ENCODE data around the gene ACE2.
"Not testable (repeated sequence)": the region's sequence is repeated elsewhere in the genome, so short reads cannot be mapped to it uniquely, and the experiment has no call there.

The ACE2 gene

DNA sequence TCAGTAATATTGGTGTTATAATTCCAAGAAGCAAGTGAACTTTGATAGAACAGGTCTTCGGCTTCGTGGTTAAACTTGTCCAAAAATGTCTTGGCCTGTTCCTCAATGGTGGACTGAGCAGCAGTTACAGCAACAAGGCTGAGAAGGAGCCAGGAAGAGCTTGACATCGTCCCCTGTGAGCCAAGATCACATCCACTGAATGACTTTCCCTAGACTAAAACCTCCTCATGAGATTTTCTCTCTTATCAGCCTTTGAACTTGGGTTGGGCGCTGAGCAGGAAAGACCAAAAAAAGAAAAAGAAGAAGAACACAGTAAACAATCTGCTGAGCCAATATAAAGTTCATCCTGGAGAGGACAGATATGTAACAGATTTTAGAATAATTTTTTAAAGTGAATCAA, at the start of gene ACE2:
Gene ACE2, minus strand, starts transcription at position 216 of the 400 bp plus-strand sequence. Its CDS starts 49 bp downstream, at position 167.
- no peak for FAIRE-seq

DNA sequence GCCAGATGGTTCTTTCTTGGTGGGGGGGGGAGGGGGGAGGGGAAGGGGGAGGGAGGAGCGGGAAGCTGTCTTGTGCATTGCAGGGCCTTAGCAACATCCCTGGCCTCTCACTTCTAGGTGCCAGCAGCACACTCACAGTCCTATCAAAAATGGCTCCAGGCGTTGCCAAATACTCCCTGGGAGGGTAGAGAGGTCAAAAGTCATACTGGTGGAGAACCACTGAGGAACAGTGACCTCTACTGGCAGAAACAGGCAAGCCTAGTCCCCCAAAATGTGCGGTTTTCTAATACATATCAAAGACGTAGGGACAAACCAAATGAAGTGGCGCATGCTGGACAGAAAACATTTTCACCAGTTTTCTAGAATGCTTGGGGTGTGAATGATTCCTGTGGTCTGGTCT, 46.8 kb upstream of the ACE2 start:
- FAIRE-seq = not testable (repeated sequence)

DNA sequence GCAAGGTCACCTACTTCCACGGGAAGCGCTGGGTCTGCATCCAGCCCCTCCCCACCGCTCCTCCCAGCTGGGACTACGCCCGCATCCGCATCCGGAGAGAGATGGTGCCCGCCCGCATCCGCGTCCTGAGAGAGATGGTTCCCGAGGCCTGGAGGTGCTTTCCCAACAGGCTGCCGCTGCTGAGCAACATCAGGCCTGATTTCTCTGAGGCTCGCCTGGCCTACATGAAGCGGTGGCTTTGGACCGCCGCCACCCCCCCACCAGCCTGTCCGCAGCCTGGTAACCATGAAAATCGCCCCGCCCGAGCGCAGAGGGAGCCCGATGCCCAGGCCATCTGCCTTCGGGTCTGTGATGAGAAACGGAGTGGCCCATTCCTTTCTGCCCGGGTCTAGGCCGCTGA, 45.8 kb upstream of the ACE2 start:
- no peak for FAIRE-seq

DNA sequence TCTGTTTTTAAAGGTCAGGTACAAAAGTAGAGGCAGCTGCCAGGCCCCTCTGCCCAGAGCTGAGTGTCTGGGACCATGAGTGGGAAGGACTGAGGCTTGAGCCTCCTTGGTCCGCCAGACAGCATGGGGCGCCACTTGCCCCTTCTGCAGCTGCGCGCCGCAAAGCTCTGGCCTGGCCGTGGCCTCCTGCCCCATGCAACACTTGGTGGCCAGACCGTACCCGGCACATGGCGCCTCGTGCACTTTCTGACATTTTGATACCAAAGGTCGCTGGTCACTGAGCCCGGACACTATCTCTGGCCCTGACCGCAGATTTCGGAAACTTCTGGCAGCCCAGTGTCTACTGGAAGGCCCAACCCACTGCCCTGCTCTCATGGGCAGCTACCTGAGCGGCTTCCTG, 45.3 kb upstream of the ACE2 start:
- no peak for FAIRE-seq

DNA sequence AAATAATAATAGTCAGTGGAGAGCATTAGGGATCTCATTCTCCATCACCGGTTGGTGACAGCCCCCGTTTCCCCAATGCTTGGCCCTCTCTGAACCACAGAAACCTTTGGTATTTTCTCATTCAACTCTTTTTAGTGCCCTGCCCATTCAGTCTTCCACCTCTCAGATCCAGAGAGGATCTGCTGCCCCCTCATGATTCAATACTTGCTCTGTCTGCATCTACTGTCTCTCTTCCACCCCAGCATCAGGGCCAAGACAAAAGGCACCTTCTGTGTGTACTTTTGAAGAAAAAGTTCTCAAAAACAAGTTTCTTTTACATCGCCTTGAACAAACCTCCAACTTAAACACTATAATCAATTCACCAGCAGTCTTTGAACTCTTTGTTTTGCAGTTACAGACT, 44.5 kb upstream of the ACE2 start:
- FAIRE-seq = no peak

DNA sequence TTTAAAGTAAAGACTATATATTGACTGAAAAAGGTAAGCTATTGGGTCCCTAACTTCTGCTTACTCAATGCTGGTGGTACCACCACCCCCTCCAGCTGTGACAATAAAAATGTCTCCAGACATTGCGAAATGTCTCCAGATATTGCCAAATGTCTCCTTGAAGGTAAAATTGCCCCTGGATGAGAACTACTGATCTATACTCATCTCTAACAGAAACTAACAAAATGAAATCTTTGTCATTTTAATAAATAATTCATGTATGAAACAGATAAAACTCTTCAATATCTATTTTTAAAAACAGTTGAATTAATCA, 43.8 kb upstream of the ACE2 start:
- FAIRE-seq = no peak

DNA sequence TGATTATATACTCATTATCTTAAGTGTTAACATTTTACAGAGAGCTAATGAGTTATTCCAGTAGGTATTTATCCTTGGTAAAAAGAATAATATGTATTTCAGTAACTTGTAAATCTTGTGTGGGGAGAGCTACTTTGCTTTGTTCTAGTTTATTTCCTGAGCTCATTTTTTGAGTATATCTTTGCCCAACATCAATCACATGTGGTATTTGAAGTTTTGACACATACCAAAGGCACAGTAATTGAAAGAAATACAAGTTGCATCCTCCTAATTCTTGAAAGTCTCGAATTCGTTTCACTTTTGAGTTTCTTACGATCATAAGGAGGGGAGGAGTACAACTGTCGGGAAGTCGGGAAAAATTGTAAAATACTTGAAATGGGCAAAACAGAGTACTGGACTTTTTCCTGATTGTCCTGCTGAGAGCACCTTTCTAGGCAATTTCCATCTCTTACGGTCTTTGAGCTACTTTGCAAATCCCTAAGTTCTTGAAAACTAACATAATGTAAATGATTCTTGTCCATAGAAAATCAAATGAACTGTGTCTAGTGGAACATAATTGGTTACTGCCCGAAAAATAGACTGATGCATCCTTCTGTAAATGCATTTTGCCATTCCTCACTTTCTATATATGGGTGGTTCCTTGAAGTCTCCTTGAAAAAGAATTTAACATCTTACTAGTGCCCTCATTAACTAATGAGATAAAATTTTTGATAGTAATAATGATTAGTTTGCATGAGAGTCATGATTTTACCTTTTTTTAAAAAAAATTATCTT, 43.2 kb upstream of the ACE2 start:
- FAIRE-seq = no peak

DNA sequence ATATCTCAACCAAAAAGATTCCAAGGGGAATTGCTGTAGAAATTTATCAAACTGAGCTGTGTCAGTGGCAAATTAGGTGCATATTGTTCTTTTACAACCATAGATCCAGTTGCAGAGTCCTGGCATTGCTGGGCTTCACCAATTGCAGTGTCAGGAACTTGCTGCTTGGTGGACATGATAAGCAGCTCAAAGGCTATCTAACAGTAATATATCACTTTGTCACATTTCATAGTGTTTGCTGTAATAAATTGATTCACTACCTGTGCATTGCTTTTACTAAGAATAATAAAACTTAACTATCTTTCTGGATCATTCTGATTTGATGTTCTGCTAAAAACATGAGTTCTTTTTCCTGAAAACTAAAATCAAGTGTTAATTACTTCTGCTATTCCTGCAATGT, 30.9 kb upstream of the ACE2 start:
- FAIRE-seq = no peak

DNA sequence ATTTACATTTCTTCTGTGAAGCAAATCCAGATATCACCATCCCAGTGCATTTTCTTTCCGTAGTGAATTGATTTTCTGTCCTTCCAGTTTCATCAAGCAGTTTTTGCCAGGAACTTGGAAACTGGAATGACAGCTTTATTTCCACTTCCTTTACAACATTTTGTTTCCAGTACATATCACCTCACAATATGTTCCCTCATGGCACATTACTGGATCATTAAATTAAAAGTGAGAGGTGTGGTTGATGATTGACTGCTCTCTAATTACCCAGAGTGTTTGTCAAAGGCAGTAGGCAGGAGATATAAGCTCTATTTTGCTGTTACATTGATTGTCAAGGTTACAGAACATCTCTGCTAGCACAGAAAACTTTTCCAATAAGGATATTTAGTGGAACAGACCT, 22.3 kb upstream of the ACE2 start:
- FAIRE-seq = no peak

DNA sequence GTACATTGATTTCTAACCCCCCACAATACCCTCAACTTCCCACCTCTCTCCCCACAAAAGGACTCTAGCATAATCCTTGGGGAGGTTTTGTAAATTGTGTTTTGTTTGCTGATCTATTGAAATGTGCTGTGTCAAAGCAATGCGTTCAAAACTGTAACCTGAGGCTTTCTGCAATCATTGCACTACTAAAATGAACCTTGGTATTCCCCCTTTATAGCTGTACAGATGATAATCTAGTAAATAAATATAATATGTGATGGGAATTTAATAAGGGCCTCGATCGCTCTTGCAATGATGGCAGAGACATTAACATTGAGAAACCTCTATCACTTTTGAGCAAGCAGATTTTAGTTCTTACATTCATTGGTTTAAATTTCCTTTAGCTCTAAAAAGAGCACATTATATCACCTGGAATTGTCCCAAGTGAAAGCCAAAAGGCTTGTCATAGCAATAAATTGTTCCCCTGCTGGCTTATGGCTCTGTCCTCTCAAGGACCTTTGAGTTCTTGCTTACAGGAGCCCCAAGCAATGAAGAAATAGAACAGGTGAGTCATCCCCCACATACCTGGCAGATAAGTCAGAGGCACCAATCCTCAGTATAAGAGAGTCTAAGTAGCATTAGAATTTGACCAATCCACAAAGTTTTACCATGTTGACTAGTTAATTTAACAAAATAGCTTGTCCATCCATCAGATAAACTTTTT, 18.4 kb upstream of the ACE2 start:
- no peak for FAIRE-seq

DNA sequence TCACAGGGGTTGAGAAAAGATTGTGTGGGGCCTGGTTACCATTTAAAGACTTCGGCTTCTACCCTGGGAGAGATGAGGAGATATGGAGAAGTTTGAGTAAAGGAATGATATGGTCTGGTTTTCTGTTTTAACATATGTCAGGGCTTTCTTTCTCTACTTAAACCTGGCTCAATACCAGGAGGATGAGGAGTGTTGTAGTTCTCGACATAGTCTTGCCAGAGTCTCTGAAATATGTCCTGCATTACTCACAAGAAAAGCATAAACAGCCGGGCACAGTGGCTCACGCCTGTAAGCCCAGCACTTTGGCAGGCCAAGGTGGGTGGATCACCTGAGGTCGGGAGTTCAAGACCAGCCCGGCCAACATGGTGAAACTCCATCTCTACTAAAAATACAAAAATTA, 16.4 kb upstream of the ACE2 start:
- FAIRE-seq = no peak

DNA sequence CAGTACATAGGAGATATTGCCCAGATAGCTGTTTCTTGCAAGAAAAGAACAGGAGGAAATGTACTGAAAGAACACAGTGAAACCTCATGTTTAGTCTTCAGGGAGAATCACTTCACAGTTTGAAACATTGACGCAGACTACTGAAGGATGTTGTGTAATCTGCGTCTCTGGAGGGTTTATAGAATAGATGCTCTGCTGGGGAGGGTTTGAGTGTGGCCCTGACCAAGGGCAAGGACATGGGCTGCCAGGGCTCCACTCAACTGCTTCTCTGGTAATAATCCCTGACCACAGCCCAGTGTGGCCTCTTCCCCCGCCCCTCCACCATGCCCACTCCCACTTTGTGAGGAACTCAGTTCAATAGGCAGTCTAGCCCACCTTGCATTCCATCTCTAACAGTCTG, 15.8 kb upstream of the ACE2 start:
- FAIRE-seq = no peak

DNA sequence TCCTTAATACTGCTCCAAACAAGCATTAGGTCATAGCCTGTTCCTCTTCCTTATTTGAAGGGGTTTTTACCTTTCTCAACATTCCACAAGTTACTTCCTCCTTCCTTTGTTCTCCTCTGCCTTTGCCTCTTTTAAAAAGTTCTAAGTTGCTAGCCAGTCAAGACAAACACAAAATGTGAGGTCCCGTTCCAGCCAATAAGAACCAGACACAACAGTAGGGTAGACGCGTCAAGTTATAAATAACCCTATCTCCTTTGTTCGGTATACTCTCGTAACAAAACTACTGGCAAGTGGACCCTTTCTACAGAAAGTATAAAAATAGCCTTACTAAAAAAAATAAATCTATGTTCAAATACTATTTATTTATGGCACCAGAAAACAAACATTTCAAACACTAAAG, 6.3 kb upstream of the ACE2 start:
- no peak for FAIRE-seq

DNA sequence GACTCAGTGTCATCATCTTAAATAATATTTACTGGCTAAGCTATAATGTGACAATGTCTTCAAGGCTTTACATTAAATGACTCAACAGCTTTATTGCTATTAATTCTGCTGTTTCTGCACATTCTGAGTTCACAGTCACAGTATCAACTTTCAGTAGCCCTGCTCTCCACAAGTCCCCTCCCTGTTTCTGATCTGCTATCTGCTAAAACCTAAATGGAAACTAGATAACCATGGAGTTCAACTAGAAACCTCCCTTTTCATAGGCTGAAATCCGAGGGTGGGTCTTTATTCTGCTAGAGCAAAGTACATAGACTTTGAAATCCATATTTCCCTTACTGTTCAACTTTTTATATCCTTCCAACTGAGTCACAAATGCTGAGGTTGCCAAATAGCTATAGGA, 5.4 kb upstream of the ACE2 start:
- FAIRE-seq = no peak

DNA sequence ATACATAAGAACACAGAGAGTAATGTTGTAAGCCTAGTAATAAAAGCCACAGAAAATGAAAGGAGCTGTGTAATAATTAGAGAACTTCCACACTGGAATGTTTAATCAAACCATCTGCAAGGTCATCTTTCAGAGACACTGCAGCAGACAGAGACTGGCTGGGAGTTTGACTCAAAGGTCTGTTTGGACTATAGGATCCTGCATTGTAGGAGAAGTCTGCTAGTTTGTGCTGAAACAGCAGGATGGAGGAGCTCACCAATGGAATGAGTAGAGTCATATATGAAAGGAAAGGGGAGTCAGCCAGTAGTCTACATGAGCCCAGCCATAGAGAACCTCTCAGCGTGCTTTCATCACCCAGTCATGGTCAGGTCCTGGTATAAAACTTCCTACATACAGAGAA, 4.5 kb upstream of the ACE2 start:
- no peak for FAIRE-seq

DNA sequence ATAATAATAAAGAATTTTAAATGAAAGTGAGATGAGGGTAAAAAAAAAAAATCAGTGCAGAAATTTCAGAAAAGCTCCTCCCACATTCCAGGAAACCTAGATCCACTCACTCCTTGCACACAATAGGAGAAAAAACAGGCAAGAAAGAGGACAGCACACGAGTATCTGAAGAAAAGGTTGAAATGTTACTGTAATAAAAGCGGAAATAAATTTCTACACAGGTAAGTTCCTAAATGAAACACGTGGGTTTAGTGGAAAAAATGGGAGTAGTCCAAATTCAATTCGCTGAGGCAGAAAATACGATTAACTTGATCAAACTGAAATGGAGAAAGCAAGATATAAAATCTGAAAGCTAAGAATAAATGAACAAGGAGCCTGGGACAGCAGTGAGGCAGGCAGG, 2.0 kb upstream of the ACE2 start:
- FAIRE-seq = no peak

DNA sequence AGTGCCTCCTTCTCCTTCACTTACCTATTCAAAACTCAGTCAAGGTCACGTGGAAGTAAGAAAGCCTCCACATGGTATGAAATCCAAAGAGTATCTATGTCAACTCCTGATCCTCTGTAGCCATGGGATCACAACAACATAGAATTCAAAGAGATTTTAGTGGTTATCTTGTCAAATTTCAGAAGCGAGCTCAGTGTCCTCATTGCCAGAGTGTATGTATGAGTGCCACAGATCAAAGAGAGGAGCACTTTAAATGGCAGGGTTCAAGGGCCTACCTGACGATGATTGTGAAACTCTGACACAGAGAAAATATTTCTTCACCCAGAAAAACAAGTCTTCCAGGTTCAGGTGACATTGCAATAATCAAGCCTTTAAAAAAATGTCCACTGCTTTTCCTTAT, 1.2 kb upstream of the ACE2 start:
- no peak for FAIRE-seq

DNA sequence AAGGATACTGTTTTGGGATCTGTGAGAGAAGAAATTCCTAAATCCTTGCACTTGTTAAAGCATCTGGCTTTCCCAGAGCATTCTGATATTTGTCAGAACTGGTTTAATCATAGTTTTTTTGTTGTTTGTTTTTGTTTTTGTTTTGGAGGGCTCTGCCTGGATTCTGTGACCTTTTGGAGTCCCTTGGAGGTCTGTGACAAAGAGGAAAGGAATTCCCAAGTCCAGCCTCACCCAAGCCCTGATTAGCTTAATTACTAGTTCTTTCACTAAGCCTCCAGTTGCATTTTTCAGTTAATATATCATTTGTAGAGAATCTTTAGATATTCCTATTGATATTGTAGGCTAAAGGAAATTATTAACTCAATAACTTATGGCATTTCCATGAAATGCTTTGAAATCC, 711 bp downstream of the ACE2 start:
- no peak for FAIRE-seq

DNA sequence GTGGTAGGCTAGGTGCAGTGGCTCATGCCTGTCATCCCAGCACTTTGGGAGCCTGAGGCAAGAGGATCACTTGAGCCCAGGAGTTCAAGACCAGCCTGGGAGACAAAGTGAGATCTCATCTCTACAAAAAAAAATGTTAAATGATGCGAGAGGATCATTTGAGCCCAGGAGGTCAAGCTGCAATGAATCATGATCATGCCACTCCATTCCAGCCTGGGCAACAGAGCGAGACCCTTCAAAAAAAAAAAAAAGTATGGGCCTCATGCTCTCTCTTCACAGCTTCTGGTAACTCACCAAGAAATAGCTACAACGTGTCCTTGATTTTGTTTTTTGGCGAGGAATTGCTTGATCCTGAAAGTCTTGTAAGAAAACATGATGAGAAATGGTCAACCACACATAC, 1.3 kb downstream of the ACE2 start:
- no peak for FAIRE-seq

DNA sequence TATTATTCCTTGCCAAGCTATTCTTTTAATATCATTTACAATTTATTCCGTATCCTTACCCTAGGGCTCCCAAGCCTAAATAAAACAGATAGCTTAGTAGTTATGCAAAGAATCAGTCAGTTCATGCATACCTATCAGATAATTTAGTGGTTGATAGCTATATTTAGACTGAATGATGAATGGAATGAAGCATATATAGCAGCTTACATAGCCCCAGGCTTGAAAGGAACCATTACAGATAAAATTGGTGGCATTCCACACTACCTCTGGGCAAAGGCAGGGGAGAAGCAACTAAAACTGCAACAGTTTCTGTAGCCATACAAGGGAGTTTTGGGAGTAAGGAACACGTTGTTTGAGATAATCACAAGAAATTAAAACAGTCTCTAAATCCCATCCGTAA, 2.7 kb downstream of the ACE2 start:
- FAIRE-seq = no peak

DNA sequence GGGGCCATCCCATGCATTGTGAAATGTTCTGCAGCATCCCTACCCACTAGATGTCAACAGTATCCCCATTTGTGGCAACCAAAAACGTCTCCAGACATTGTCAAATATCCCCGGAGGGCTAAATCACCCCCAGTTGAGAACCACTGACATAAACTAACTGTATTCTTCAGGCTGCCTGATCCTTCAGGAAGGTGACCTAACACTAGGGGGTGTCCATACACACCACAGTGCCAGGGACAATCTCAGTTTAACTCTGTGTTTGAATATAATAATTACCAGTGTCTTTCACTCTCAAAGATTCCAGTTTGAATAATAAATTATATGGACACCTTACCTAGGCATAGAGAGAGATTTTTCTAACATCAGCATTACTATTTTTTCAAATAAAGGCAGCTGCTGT, 6.4 kb downstream of the ACE2 start:
- FAIRE-seq = no peak

DNA sequence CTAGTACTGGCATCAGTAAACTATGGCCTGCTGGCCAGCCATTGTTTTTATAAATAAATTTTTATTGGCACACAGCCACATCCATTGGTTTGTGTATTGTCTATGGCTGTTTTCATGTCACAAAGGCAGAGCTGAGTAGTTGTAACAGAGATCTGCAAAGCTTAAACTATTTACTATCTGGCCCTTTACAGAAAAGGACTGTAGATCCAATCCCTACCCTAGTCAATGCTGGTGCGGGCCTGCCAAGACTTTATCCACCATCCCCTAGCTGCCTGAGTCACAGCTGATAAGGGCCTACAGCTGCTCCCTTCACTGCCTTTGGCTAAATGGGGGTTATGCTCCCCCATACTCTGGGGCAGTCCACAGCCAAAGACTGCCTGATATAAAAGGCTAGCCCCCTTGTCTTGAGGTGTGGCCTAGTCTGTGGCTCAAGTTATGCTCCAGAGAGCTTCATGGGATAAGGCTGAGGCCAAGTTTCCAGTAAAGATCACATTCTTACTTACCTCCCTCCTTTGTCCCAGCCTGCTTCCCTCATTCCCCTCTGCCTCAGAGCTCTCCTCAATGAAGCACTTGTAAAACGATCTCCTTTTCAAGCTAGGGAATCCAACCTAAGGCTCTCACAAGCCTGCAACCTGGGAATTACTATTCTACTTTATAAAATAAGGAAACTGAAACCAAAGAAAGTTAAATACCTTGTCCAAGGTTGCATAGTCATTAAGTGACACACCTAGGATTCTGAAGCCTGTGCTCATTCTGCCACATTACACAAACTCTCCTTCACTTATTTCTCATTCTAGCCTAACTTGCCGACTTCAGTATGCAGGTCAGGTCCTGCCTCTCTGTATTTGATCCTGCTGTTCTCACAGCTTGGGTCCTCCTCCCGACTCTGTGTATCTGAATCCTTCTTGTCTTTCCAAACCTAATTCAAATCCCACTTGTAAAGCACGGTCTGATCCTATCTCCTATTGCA, 20.7 kb downstream of the ACE2 start:
- FAIRE-seq = no peak

DNA sequence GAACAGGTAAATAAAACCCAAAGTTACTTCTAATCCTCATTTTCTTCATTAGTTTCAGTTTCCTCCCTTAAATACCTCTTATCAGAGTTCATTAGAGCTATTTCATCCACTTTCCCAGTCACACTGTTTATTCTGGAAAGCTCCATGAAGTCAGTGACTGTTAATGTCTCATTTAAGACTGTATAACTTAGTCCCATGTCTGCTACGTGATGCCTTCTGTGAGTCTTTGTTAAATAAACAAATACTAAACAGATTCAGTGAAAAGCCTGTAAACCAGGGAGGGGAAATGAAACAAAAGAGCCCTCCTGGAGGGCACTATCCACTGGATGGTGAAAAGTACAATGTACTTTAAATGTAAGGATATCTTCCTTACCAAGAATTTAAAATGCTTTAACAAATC, 24.7 kb downstream of the ACE2 start:
- FAIRE-seq = no peak

DNA sequence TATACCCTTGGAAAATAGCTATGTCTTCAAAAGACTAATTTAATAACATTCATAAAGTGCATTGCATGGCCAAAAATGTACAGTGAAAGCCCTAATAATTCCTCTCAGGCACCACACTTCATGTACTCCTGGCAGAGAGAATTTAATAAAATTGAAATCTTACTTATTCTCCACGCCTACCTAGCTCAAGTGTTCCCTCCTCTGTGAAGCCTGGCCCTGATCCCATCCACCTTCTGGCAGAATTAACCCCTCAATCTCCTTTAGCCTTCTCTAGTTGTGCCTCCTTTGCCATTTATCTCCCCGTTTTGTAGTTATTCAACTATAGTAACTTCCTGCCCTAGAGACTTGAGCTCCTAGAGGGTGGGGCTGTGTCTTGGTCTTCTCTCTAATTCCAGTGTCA, 26.7 kb downstream of the ACE2 start:
- FAIRE-seq = no peak
